H1 (cell line): Measurements from ENCODE around the gene KLHL41. TPM values are rescaled to one million over a fixed set of nuclear protein-coding genes. Genes with fewer than 3 reads are reported as not detected.

ENCODE experiments used
- CTCF ChIA-PET: fragments of 300-600 bp; sonication (Branson Sonifier 250); formaldehyde crosslinking; loops from one replicate; lab custom pipeline; 2021; ENCODE audit not compliant: partially characterized antibody; lab: Charles Lee
- POLR2A ChIA-PET: fragments of 300-600 bp; sonication (Branson Sonifier 250); formaldehyde crosslinking; loops from one replicate; lab custom pipeline; 2021; ENCODE audit warnings: inconsistent platforms; ENCODE audit not compliant: partially characterized antibody; lab: Charles Lee
- DNase-seq, 2 experiments: peaks; one replicate each; pipeline versions ENCODE4 v3.0.0 to v3.0.0-alpha.2; 2010 to 2022; ENCODE audit warnings: low spot score in 2 of 2, low read depth in 1 of 2, mixed read lengths in 1 of 2
- FAIRE-seq: peaks from 2 replicates; lab custom pipeline; 2011; peaks lifted over from hg19 to GRCh38; lab: Jason Lieb, UNC
- H2AFZ ChIP-seq: 2 replicates; pipeline ENCODE4 v1.8.1; 2012; ENCODE audit warnings: low read length, inconsistent platforms
- H2AK5ac ChIP-seq: 2 replicates; pipeline ENCODE4 v1.6.1; 2013; ENCODE audit warnings: low read depth, low read length
- H2BK120ac ChIP-seq: replicated peaks from 2 replicates; pipeline ENCODE3; 2013; ENCODE audit warnings: low read depth, low read length, inconsistent platforms
- H2BK12ac ChIP-seq: 2 replicates; pipeline ENCODE4 v1.6.1; 2013; ENCODE audit warnings: low read depth, low read length
- H2BK15ac ChIP-seq: 2 replicates; pipeline ENCODE4 v1.6.1; 2013; ENCODE audit warnings: low read length
- H2BK20ac ChIP-seq: 2 replicates; pipeline ENCODE4 v1.6.1; 2013; ENCODE audit warnings: low read length
- H2BK5ac ChIP-seq: 2 replicates; pipeline ENCODE4 v1.6.1; 2013; ENCODE audit warnings: low read depth, low read length
- H3K14ac ChIP-seq: 2 replicates; pipeline ENCODE4 v1.6.1; 2013; ENCODE audit warnings: inconsistent platforms; ENCODE audit not compliant: insufficient read length
- H3K18ac ChIP-seq: 2 replicates; pipeline ENCODE4 v1.6.1; 2013; ENCODE audit warnings: low read length; ENCODE audit errors: extremely low read depth
- H3K23ac ChIP-seq: 2 replicates; pipeline ENCODE4 v1.6.1; 2013; ENCODE audit warnings: inconsistent platforms; ENCODE audit not compliant: insufficient read length
- H3K23me2 ChIP-seq: 2 replicates; pipeline ENCODE4 v1.6.1; 2013; ENCODE audit warnings: low read depth, low read length
- H3K27ac ChIP-seq: 2 replicates; pipeline ENCODE4 v1.6.1; 2011; ENCODE audit warnings: low read depth, low read length, inconsistent platforms
- H3K27me3 ChIP-seq, 4 experiments: replicated peaks in 1 of 4; 1 replicate in 1 of 4; 2 replicates in 3 of 4; pipeline versions ENCODE4 v1.6.1 to v1.8.1; 2011 to 2013; ENCODE audit warnings: low read length in 3 of 4, mild to moderate bottlenecking in 3 of 4, inconsistent platforms in 2 of 4, mixed read lengths in 2 of 4, moderate library complexity in 1 of 4; ENCODE audit not compliant: control insufficient read depth in 3 of 4, insufficient read depth in 3 of 4; ENCODE audit errors: extremely low read depth in 1 of 4
- H3K36me3 ChIP-seq, 4 experiments: 2 replicates each; pipeline versions ENCODE4 v1.6.1 to v1.8.1; 2011 to 2013; ENCODE audit warnings: mild to moderate bottlenecking in 4 of 4, low read length in 3 of 4, moderate library complexity in 2 of 4, control low read depth in 1 of 4, inconsistent platforms in 1 of 4; ENCODE audit not compliant: insufficient read depth in 4 of 4, control insufficient read depth in 2 of 4
- H3K4ac ChIP-seq: replicated peaks from 2 replicates; pipeline ENCODE3; 2013; ENCODE audit warnings: low read length, low read depth, mixed read lengths, inconsistent platforms; ENCODE audit not compliant: insufficient read length
- H3K4me1 ChIP-seq, 4 experiments: replicated peaks in 1 of 4; 1 replicate in 1 of 4; 2 replicates in 3 of 4; pipeline versions ENCODE4 v1.6.1 to v1.8.1; 2011 to 2013; ENCODE audit warnings: low read length in 3 of 4, inconsistent platforms in 2 of 4, mixed read lengths in 1 of 4; ENCODE audit not compliant: insufficient read depth in 4 of 4, control insufficient read depth in 3 of 4
- H3K4me2 ChIP-seq, 2 experiments: 2 replicates each; pipeline versions ENCODE4 v1.6.1 to v1.8.1; 2011 to 2013; ENCODE audit warnings: low read depth in 2 of 2, low read length in 2 of 2, control low read depth in 1 of 2, inconsistent platforms in 1 of 2, mild to moderate bottlenecking in 1 of 2; ENCODE audit not compliant: insufficient read depth in 1 of 2
- H3K4me3 ChIP-seq, 4 experiments: fragments of 200-600, 300-600 bp in 1 of 4; sonication (generic), shearing (Covaris generic), sonication (Bioruptor Twin) in 1 of 4; 2 replicates each; pipeline versions ENCODE4 v1.5.1 to v1.8.1; 2011 to 2016; ENCODE audit warnings: low read length in 4 of 4, low read depth in 3 of 4, control low read depth in 2 of 4, inconsistent platforms in 2 of 4, mild to moderate bottlenecking in 2 of 4, mixed read lengths in 1 of 4, moderate library complexity in 1 of 4; ENCODE audit not compliant: insufficient read depth in 2 of 4; ENCODE audit errors: extremely low read depth in 1 of 4
- H3K56ac ChIP-seq: replicated peaks from 2 replicates; pipeline ENCODE3; 2013; ENCODE audit warnings: low read depth, mild to moderate bottlenecking, mixed read lengths, low read length, inconsistent platforms; ENCODE audit not compliant: insufficient read length
- H3K79me1 ChIP-seq: 2 replicates; pipeline ENCODE4 v1.6.1; 2013; ENCODE audit warnings: low read depth, low read length, control low read depth
- H3K79me2 ChIP-seq, 2 experiments: 2 replicates each; pipeline versions ENCODE4 v1.6.1 to v1.8.1; 2012 to 2013; ENCODE audit warnings: low read length in 2 of 2, mild to moderate bottlenecking in 2 of 2, inconsistent platforms in 1 of 2; ENCODE audit not compliant: insufficient read depth in 2 of 2, control insufficient read depth in 1 of 2
- H3K9ac ChIP-seq, 4 experiments: replicated peaks in 1 of 4; 1 replicate in 1 of 4; 2 replicates in 3 of 4; pipeline versions ENCODE4 v1.6.1 to v1.8.1; 2011 to 2013; ENCODE audit warnings: low read depth in 3 of 4, low read length in 3 of 4, control low read depth in 2 of 4, mild to moderate bottlenecking in 2 of 4, moderate library complexity in 2 of 4, inconsistent platforms in 1 of 4; ENCODE audit errors: extremely low read depth in 1 of 4
- H3K9me3 ChIP-seq, 2 experiments: 2 replicates each; pipeline versions ENCODE4 v1.6.1 to v1.8.1; 2012 to 2013; ENCODE audit warnings: mild to moderate bottlenecking in 2 of 2, moderate library complexity in 2 of 2, control low read depth in 1 of 2, inconsistent platforms in 1 of 2, low read depth in 1 of 2, low read length in 1 of 2, mixed read lengths in 1 of 2; ENCODE audit not compliant: insufficient read depth in 2 of 2
- H4K20me1 ChIP-seq, 2 experiments: replicated peaks in 1 of 2; 2 replicates each; pipeline versions ENCODE3 to v1.8.1; 2011 to 2013; ENCODE audit warnings: inconsistent platforms in 2 of 2, low read length in 2 of 2, mild to moderate bottlenecking in 1 of 2; ENCODE audit not compliant: insufficient read depth in 2 of 2, control insufficient read depth in 1 of 2
- H4K5ac ChIP-seq: 2 replicates; pipeline ENCODE4 v1.6.1; 2013; ENCODE audit warnings: low read length, low read depth, mixed read lengths, inconsistent platforms; ENCODE audit not compliant: insufficient read length
- H4K8ac ChIP-seq: 2 replicates; pipeline ENCODE4 v1.8.0; 2013; ENCODE audit warnings: mild to moderate bottlenecking, moderate library complexity, low read length, inconsistent platforms; ENCODE audit not compliant: insufficient read depth; ENCODE audit errors: extremely low read depth
- H4K91ac ChIP-seq: replicated peaks from 2 replicates; pipeline ENCODE3; 2013; ENCODE audit warnings: low read length, mixed read lengths, inconsistent platforms; ENCODE audit not compliant: insufficient read length
- BRCA1 ChIP-seq: IDR thresholded peaks from 2 replicates; pipeline ENCODE4 v1.6.1; 2012; ENCODE audit warnings: low read depth, low read length, improper control_type of control experiment
- CEBPB ChIP-seq: IDR thresholded peaks from 2 replicates; pipeline ENCODE4 v1.6.1; 2012; ENCODE audit warnings: low read depth, low read length
- CHD2 ChIP-seq: IDR thresholded peaks from 2 replicates; pipeline ENCODE4 v1.6.1; 2012; ENCODE audit warnings: low read length, improper control_type of control experiment
- GABPA ChIP-seq: IDR thresholded peaks from 2 replicates; pipeline ENCODE4 v1.6.1; 2011; ENCODE audit warnings: mild to moderate bottlenecking, low read length, moderate library complexity, borderline replicate concordance; ENCODE audit not compliant: insufficient read depth
- GTF2F1 ChIP-seq: IDR thresholded peaks from 2 replicates; pipeline ENCODE4 v1.6.1; 2012; ENCODE audit warnings: low read depth, low read length, improper control_type of control experiment, borderline replicate concordance
- POLR2A ChIP-seq, 2 experiments: IDR thresholded peaks; 1 replicate in 1 of 2; 2 replicates in 1 of 2; pipeline ENCODE4 v1.6.1; 2011; ENCODE audit warnings: low read depth in 2 of 2, low read length in 2 of 2, mild to moderate bottlenecking in 2 of 2; ENCODE audit errors: control extremely low read depth in 1 of 2
- TCF12 ChIP-seq: IDR thresholded peaks from 2 replicates; pipeline ENCODE4 v1.6.1; 2011; ENCODE audit warnings: low read depth, mild to moderate bottlenecking, low read length
- WGBS, 2 experiments: shearing (Covaris generic) in 1 of 2; methylation state at CpG; one replicate each; pipeline versions ENCODE4 v1.1.6 to v1.1.7; 2013 to 2015; ENCODE audit warnings: low lambda C conversion rate in 2 of 2, mixed read lengths in 2 of 2, inconsistent platforms in 1 of 2, low coverage in 1 of 2, missing lambda C conversion rate in 1 of 2; ENCODE audit not compliant: insufficient replicate concordance in 2 of 2, insufficient coverage in 1 of 2, insufficient read length in 1 of 2; ENCODE audit errors: extremely low coverage in 1 of 2, missing lambda C conversion rate in 1 of 2; 5-methylcytosine and 5-hydroxymethylcytosine counted together
- polyA plus RNA-seq, 7 experiments: library from polyadenylated mRNA; depleted of rRNA in 3 of 7; stranded (reverse) in 5 of 7; unstranded in 2 of 7; fragments of >200 nt in 5 of 7; fragments of 200-250 nt in 2 of 7; gene quantifications; 1 replicate in 5 of 7; 2 replicates in 1 of 7; 4 replicates in 1 of 7; pipeline versions ENCODE4 v1.2.1 to v1.2.3, GENCODE V29; 2011 to 2013; ENCODE audit warnings: missing spikeins in 2 of 7, mixed read lengths in 2 of 7
- total RNA-seq: library from RNA; stranded (reverse); fragmentation: NEBNext Ultra II Directional; extraction: Animal tissue kit (Norgen Biotek cat#: 25700); gene quantifications from 2 replicates; pipeline ENCODE4 v1.2.1, GENCODE V29; 2021

The KLHL41 gene
- total and polyA plus RNA-seq, 2 of the 8 experiments (the other 6 are each of a cell fraction or from before 2014, with no cell fraction given), result not detected

GRCh38 chr2:169464466-169464865 is 45.0 kb upstream of the KLHL41 start:
- H3K4me1 ChIP-seq, result no peaks in the 10 kb centered on the region
- no peak overlapping the region for H3K18ac ChIP-seq
- 93% methylated on average over 1 of the region's 1 CpG; no CpG with 5 or more reads in 1 of the 2 experiments for WGBS, 2 experiments
- no peak for FAIRE-seq
- no peak overlapping the region for H4K8ac ChIP-seq
- H2BK15ac ChIP-seq, result no peak overlapping the region
- no peaks in the 10 kb centered on the region for H3K27me3 ChIP-seq
- CTCF ChIA-PET, result no interaction called here
- H3K27ac ChIP-seq, result no peak overlapping the region
- H3K79me1 ChIP-seq, result no peaks in the 10 kb centered on the region
- H3K4ac ChIP-seq, result no peak overlapping the region
- no peak overlapping the region for H2BK20ac ChIP-seq
- H3K4me2 ChIP-seq, result no peak overlapping the region
- H4K20me1 ChIP-seq, result no peaks in the 10 kb centered on the region
- H3K23me2 ChIP-seq, result no peaks in the 10 kb centered on the region
- no peaks in the 10 kb centered on the region for H3K79me2 ChIP-seq
- no peak overlapping the region for H2BK120ac ChIP-seq
- no peak overlapping the region for H3K9ac ChIP-seq
- no peak overlapping the region for H2AK5ac ChIP-seq
- DNase-seq, result no peak
- no peak overlapping the region for H2BK12ac ChIP-seq
- H3K4me3 ChIP-seq, result no peak overlapping the region
- no peak overlapping the region for H4K5ac ChIP-seq
- no peak for TF ChIP-seq TCF12
- TF ChIP-seq POLR2A (IDR thresholded peaks at IDR 0.05; ENCODE audit: control extremely low read depth in 1 of 2, low read depth in 2 of 2, low read length in 2 of 2), result no peak
- no peak for TF ChIP-seq GTF2F1
- no peak for TF ChIP-seq CHD2
- no peak for TF ChIP-seq CEBPB
- TF ChIP-seq GABPA, result no peak
- no peak for TF ChIP-seq BRCA1
- H4K91ac ChIP-seq, result no peak overlapping the region
- H2AFZ ChIP-seq, result no peak overlapping the region
- no peaks in the 10 kb centered on the region for H3K36me3 ChIP-seq
- no peak overlapping the region for H2BK5ac ChIP-seq
- H3K14ac ChIP-seq, result no peak overlapping the region
- H3K9me3 ChIP-seq, result no peaks in the 10 kb centered on the region
- H3K56ac ChIP-seq, result no peak overlapping the region
- POLR2A ChIA-PET, result no interaction called here
- H3K23ac ChIP-seq, result no peak overlapping the region
